ENCODE results near the gene SCAF11.

The SCAF11 gene

GRCh38 chr12:45914090-45914489 lies 76.3 kb downstream of the SCAF11 start:
- no peak for DNase-seq

- DNase-seq, result no peak
Measured at GRCh38 chr12:45913631-45914030, 76.7 kb downstream of the SCAF11 start.

- no peak for DNase-seq
Measured at GRCh38 chr12:45912774-45913173, 77.6 kb downstream of the SCAF11 start.

GRCh38 chr12:45909041-45909713 lies 81.2 kb downstream of the SCAF11 start:
- DNase-seq, result no peak

- DNase-seq, result no peak
Measured at GRCh38 chr12:45907955-45908354, 82.4 kb downstream of the SCAF11 start.

- no peak for DNase-seq
Measured at GRCh38 chr12:45898094-45898493, 92.3 kb downstream of the SCAF11 start.

- DNase-seq, result no peak
Measured at GRCh38 chr12:45895961-45896360, 94.4 kb downstream of the SCAF11 start.

DNA sequence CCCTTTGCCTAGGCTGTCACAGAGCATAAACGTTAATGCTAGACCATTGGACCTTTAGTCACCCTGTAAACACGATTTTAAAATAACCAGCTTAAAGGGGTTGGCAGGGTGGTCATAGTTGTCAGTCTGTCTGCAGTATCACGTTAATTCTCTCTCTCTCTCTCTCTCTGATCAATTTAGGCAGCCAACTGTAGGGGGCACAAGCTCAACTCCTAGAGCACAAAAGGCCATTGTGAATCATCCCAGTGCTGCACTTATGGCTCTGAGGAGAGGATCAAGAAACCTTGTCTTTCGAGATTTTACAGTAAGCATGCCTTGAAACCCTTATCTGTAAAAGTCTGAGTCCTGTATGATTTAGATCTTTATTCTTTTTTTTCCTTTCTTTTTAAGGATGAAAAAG lies 97.1 kb downstream of the SCAF11 start:
- no peak for DNase-seq

GRCh38 chr12:45890276-45890675 lies 100.1 kb downstream of the SCAF11 start:
- DNase-seq, result no peak

GRCh38 chr12:45887544-45887943 lies 102.8 kb downstream of the SCAF11 start:
- DNase-seq, result no peak

DNA sequence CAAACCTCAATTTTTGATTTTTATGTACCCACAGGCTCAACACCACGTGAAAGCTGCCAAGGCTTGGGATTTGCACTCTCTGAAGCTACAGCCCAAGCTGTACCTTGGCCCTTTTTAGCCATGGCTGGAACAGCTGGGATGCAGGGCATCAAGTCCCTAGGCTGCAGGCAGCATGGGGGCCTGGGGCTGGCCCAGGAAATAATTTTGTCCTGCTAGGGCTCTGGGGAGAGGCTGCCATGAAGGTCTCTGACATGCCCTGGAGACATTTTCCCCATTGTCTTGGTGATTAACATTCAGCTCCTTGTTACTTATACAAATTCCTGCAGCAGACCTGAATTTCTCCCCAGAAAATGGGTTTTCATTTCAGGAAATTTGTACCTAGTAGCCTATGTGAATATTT lies 103.7 kb downstream of the SCAF11 start:
- no peak for DNase-seq

- DNase-seq, result no peak
Measured at GRCh38 chr12:45883187-45883586, 107.2 kb downstream of the SCAF11 start.

- DNase-seq, result no peak
Measured at GRCh38 chr12:45880533-45880932, 109.8 kb downstream of the SCAF11 start.

- no peak for DNase-seq
Measured at GRCh38 chr12:45879363-45879895, 110.9 kb downstream of the SCAF11 start.

DNA sequence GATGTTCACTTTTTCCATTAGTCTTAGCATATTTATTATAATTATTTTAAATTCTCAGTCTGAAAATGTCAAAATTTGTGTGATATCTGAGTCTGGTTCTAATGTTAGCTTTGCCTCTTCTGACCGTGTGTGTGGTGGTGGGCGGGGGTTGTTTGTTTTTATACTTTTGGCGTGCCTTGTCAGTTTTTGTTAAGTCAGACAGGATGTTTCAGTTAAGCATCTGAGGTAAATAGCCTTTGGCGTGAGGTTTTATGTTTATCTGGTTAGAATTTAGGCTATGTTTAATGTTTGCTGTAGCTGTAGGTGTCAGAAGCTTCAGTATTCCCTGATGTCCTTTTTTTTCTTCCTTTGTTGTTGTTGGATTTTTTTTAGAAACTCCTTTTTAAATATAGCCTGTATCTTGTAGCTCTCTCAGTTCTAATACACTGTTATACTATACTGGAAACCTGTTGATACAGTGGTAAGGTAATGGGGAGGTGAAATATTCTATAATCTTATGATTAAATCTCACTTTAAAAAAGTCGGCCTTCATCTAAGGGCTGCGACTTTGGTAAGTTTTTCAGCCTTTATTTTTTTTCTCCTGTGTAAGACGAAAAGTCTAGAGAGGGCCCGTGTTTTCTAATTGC lies 111.6 kb downstream of the SCAF11 start:
- DNase-seq, result no peak

DNA sequence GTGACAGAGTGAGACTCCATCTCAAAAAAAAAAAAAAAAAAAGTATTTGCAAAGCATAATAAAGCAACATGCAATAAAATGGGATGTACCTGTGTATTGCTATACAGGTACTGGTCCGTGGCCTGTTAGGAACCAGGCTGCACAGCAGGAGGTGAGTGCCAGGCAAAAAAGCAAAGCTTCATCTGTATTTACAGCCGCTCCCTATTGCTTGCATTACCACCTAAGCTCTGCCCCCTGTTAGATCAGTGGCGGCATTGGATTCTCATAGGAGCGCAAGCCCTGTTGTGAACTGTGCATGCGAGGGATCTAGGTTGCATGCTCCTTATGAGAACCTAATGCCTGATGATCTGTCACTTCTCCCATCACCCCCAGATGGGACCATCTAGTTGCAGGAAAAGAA lies 113.3 kb downstream of the SCAF11 start:
- no peak for DNase-seq

GRCh38 chr12:45872446-45872845 lies 117.9 kb downstream of the SCAF11 start:
- DNase-seq, result no peak
